SJCRH30 (cell line): ENCODE results near the gene ZDHHC8. TPM values are rescaled to one million over a fixed set of nuclear protein-coding genes. Genes with fewer than 3 reads are reported as not detected.

ENCODE experiments used
- total RNA-seq: library from RNA; depleted of rRNA; stranded (reverse); fragments of >200 nt; shearing (Covaris generic); gene quantifications from 2 replicates; pipeline ENCODE4 v1.2.3, GENCODE V29; 2014; rRNA removed

Gene ZDHHC8
- total RNA-seq, 1 experiment from 2014 or later: 16.4 TPM

Other genes with a start within 250 kb of the ZDHHC8 start
- gene COMT, start 190.0 kb upstream of the ZDHHC8 start, total RNA-seq: 69.2 and 74.6 TPM in 2 replicates
- 17.0 and 17.2 TPM in 2 replicates for gene TXNRD2, start 190.0 kb upstream of the ZDHHC8 start, total RNA-seq
- 4.2 and 9.0 TPM in 2 replicates for gene ARVCF, start 115.0 kb upstream of the ZDHHC8 start, total RNA-seq
- 8.1 and 9.4 TPM in 2 replicates for gene TANGO2, start 110.7 kb upstream of the ZDHHC8 start, total RNA-seq
- 30.0 and 39.3 TPM in 2 replicates for gene DGCR8, start 51.6 kb upstream of the ZDHHC8 start, total RNA-seq
- gene RANBP1, start 15.7 kb upstream of the ZDHHC8 start, total RNA-seq: 624 and 627 TPM in 2 replicates
- 23.6 and 28.3 TPM in 2 replicates for gene TRMT2A, start 14.6 kb upstream of the ZDHHC8 start, total RNA-seq
- gene CCDC188, start 19.3 kb downstream of the ZDHHC8 start, total RNA-seq: not detected in 2 replicates
- gene RTN4R, start 136.5 kb downstream of the ZDHHC8 start, total RNA-seq: 0.10 and 0.30 TPM in 2 replicates
- gene DGCR6L, start 188.3 kb downstream of the ZDHHC8 start, total RNA-seq: 25.8 and 31.1 TPM in 2 replicates